ENCODE measurements around the gene LCN12. TPM values are rescaled to one million over a fixed set of nuclear protein-coding genes. Genes with fewer than 3 reads are reported as not detected.
A peak's percentile ranks its signal among the peaks of the same experiment; 100 is the strongest.

The LCN12 gene
- total and polyA plus RNA-seq, 3 experiments from 2014 or later: 0.85 to 1.3 TPM; not detected in 1

DNA sequence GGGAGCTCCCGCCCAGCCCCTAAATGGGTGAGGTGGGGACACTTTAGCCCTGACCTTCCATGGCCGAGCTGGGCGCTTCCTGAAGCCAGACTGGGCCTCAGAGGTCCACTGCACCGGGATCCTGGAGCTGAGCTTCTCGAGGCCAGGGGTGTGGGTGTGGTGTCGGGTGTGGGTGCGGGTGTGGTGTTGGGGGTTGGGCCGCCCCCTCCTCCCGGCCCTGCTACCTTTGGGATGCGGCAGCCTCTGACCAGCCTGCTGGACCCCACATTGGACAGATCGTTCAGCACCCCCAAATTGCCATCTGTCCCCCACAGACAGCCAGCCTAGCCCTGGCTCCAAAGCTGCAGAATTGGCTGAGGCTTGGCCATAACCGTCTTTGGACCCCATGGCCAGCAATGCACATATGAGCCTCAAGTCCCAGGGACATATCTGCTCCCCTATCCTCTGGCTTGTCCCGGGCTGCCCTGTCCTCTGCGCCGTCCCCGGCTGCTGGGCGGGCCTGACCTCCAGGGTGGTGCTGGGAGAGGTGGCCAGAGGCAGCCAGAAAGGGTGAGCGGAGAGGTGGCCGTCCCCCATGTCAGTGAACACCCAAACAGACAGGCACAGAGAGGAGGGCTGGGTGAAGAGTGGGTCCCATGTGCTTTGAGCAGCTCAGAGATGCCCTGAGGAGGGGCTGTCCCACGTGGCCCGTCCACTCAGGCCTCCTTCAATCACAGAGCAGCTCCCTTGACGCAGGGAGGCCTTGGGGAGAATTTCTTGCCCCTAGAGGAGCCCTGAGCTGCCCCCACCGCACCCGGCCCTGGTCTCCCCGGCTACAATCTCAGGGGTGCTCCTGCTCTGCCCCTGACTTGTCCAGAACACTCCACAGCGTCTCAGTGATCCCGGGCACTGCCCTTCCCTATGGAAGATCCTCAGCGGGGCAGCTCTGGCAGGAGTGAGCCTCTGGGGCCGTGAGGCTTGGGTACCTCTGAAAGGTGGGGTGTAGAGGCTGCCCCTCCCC is 21.8 kb downstream of the LCN12 start:
- H3K36me3 ChIP-seq (ENCODE audit: insufficient read depth, low read length): no peaks in the 10 kb centered on the region
- Mint-ChIP-seq H3K9me3 (no peaks in the 10 kb centered on the region), H3K36me3 (no peaks in the 10 kb centered on the region), H3K4me3 (peak overlapping the region in 1 of 7 donors; percentile 85), H3K27ac (peak overlapping the region in 2 of 8 donors; percentile 15 to 65), H3K4me1 (peaks cover 21 to 48% (median 22%) of the 10 kb centered on the region in 3 donors), H3K27me3 (peaks cover 0 to 1% of the 10 kb centered on the region in 2 donors)
- no peak overlapping the region for H3K27ac ChIP-seq (ENCODE audit: low read depth, low read length)
- no peaks in the 10 kb centered on the region for H3K9me3 ChIP-seq (ENCODE audit: low read length)
- H3K4me3 ChIP-seq (ENCODE audit: low read length): no peak overlapping the region
- H3K4me1 ChIP-seq (ENCODE audit: insufficient read depth, low read length): peaks cover 26% of the 10 kb centered on the region
- no peaks in the 10 kb centered on the region for H3K27me3 ChIP-seq (ENCODE audit: insufficient read depth, low read length, poor library complexity, severe bottlenecking)
- CTCF ChIA-PET: interaction anchor here (1.6 to 4.6 kb wide), 8 partner anchors 11 to 61 kb away, joined by 5 to 30 read pairs (median 15); partner anchors contain the start of genes CLIC3 and PAXX
- DNase-seq: no peak
- POLR2A ChIA-PET: interaction anchor here (1.8 to 3.0 kb wide), 6 partner anchors 8 to 56 kb away, joined by 5 to 11 read pairs (median 6); partner anchors contain the start of gene PAXX

GRCh38 chr9:136974817-136975535 is 22.9 kb downstream of the LCN12 start:
- Mint-ChIP-seq H3K4me1 (peaks cover 21 to 46% (median 24%) of the 10 kb centered on the region in 3 donors), H3K9me3 (no peaks in the 10 kb centered on the region), H3K27ac (peak overlapping the region; percentile 26 to 85 (median 70)), H3K27me3 (peaks cover 0 to 1% of the 10 kb centered on the region in 2 donors), H3K4me3 (peak overlapping the region; percentile 63 to 85 (median 70)), H3K36me3 (no peaks in the 10 kb centered on the region)
- no peaks in the 10 kb centered on the region for H3K36me3 ChIP-seq (ENCODE audit: insufficient read depth, low read length)
- peak overlapping the region; percentile 43 for H3K4me3 ChIP-seq (ENCODE audit: low read length)
- H3K4me1 ChIP-seq (ENCODE audit: insufficient read depth, low read length): peaks cover 26% of the 10 kb centered on the region
- H3K9me3 ChIP-seq (ENCODE audit: low read length): no peaks in the 10 kb centered on the region
- ChIA-PET POLR2A (interaction anchor here (0.7 to 3.0 kb wide), 9 partner anchors 9 to 155 kb away, joined by 3 to 11 read pairs (median 6); partner anchors contain the start of genes CLIC3 and PAXX), CTCF (interaction anchor here (0.9 to 4.6 kb wide), 15 partner anchors 10 to 182 kb away, joined by 3 to 30 read pairs (median 8); partner anchors contain the start of genes AJM1, C8G, CLIC3 and FUT7)
- no peaks in the 10 kb centered on the region for H3K27me3 ChIP-seq (ENCODE audit: insufficient read depth, low read length, poor library complexity, severe bottlenecking)
- H3K27ac ChIP-seq (ENCODE audit: low read depth, low read length): no peak overlapping the region
- DNase-seq: no peak

DNA sequence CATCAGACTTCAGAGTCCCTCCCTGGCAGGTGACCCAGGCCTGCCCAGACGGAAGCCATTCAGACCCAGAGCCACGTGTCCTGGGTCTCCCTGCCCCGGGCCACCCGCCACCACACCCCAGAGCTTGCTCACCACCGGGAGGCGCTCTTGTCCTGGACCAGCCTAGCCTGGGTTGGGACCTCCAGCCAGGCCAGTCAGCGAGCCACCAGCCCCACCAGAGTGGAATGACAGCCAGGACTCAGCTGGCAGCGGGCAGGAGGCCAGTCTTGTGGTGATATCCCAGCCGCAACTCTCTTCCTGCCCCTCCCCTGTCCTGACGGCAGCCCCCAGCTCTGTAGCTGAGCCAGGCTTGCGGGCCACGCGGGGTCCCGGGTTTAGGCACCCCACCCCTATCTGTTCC is 23.6 kb downstream of the LCN12 start:
- peak overlapping the region in 7 of 8 donors; percentile 48 to 85 (median 76) for H3K27ac Mint-ChIP-seq
- H3K27me3 Mint-ChIP-seq: peaks cover 0 to 5% of the 10 kb centered on the region in 2 donors
- no peaks in the 10 kb centered on the region for H3K36me3 ChIP-seq (ENCODE audit: insufficient read depth, low read length)
- peaks cover 21 to 45% (median 24%) of the 10 kb centered on the region in 3 donors for H3K4me1 Mint-ChIP-seq
- peaks cover 26% of the 10 kb centered on the region for H3K4me1 ChIP-seq (ENCODE audit: insufficient read depth, low read length)
- peak overlapping the region; percentile 63 to 85 (median 70) for H3K4me3 Mint-ChIP-seq
- no peak overlapping the region for H3K27ac ChIP-seq (ENCODE audit: low read depth, low read length)
- DNase-seq: peak in 2 of 5 donors; percentile 30 to 63
- CTCF ChIA-PET: interaction anchor here (0.9 to 4.6 kb wide), 18 partner anchors 9 to 183 kb away, joined by 3 to 30 read pairs (median 6); partner anchors contain the start of genes AJM1, C8G, CLIC3 and FBXW5
- H3K36me3 Mint-ChIP-seq: no peaks in the 10 kb centered on the region
- POLR2A ChIA-PET: interaction anchor here (1.0 to 3.0 kb wide), 7 partner anchors 10 to 54 kb away, joined by 3 to 11 read pairs (median 6); partner anchors contain the start of genes CLIC3 and PAXX
- H3K4me3 ChIP-seq (ENCODE audit: low read length): no peak overlapping the region
- H3K9me3 Mint-ChIP-seq: no peaks in the 10 kb centered on the region
- H3K27me3 ChIP-seq (ENCODE audit: insufficient read depth, low read length, poor library complexity, severe bottlenecking): no peaks in the 10 kb centered on the region
- H3K9me3 ChIP-seq (ENCODE audit: low read length): no peaks in the 10 kb centered on the region

DNA sequence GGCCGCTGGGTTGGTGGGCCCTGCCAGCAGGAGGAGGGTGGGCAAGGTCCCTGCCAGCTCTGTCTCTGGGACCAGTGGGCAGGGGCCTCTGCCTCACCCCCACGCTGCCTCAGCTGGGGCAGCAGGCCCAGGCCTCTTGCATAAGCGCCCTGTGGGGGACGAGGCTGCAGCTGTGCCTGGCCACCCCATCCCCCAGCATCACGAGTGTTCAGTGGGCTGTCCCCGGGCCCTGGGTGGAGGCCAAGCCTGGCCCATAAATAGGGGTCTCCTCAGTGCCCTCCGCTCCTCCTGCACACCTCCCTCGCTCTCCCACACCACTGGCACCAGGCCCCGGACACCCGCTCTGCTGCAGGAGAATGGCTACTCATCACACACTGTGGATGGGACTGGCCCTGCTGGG is 25.1 kb downstream of the LCN12 start, which contains the start of gene PTGDS:
TSS of gene PTGDS (plus strand) at position 282 of the 400 bp plus-strand sequence. CDS start at position 357, 75 bp downstream.
- Histone ChIP-seq H3K36me3 (ENCODE audit: insufficient read depth, low read length) (no peaks in the 10 kb centered on the region), H3K9me3 (ENCODE audit: low read length) (no peaks in the 10 kb centered on the region), H3K4me3 (ENCODE audit: low read length) (no peak within 1 kb of the TSS), H3K27me3 (ENCODE audit: insufficient read depth, low read length, poor library complexity, severe bottlenecking) (no peaks in the 10 kb centered on the region), H3K27ac (ENCODE audit: low read depth, low read length) (no peak within 1 kb of the TSS), H3K4me1 (ENCODE audit: insufficient read depth, low read length) (peaks cover 26% of the 10 kb centered on the region)
- Mint-ChIP-seq H3K9me3 (no peaks in the 10 kb centered on the region), H3K4me1 (peaks cover 21 to 47% (median 24%) of the 10 kb centered on the region in 3 donors), H3K4me3 (peak within 1 kb of the TSS; percentile 63 to 85 (median 70)), H3K36me3 (no peaks in the 10 kb centered on the region), H3K27me3 (peaks cover 0 to 5% of the 10 kb centered on the region in 2 donors), H3K27ac (peak within 1 kb of the TSS in 4 of 8 donors; percentile 35 to 56 (median 46))
- no peak for DNase-seq
- POLR2A ChIA-PET: no interaction called here
- CTCF ChIA-PET: interaction anchor here (1.5 to 4.6 kb wide), 4 partner anchors 15 to 53 kb away, joined by 5 to 21 read pairs (median 11); partner anchors contain the start of genes C8G, FBXW5 and PAXX

GRCh38 chr9:136977649-136978072 is 25.6 kb downstream of the LCN12 start:
- no peak for DNase-seq
- Histone ChIP-seq H3K9me3 (ENCODE audit: low read length) (no peaks in the 10 kb centered on the region), H3K4me1 (ENCODE audit: insufficient read depth, low read length) (peaks cover 26% of the 10 kb centered on the region), H3K27me3 (ENCODE audit: insufficient read depth, low read length, poor library complexity, severe bottlenecking) (no peaks in the 10 kb centered on the region), H3K4me3 (ENCODE audit: low read length) (no peak overlapping the region), H3K27ac (ENCODE audit: low read depth, low read length) (no peak overlapping the region), H3K36me3 (ENCODE audit: insufficient read depth, low read length) (no peaks in the 10 kb centered on the region)
- ChIA-PET CTCF (interaction anchor here (1.3 to 2.0 kb wide), 2 partner anchors 27 to 51 kb away, joined by 5 read pairs; no protein-coding TSS in a partner anchor), POLR2A (interaction anchor here (1.0 to 1.6 kb wide), 4 partner anchors 12 to 28 kb away, joined by 3 to 12 read pairs (median 7); partner anchors contain the start of genes CLIC3 and PAXX)
- no peaks in the 10 kb centered on the region for H3K36me3 Mint-ChIP-seq
- H3K27me3 Mint-ChIP-seq: peaks cover 0 to 5% of the 10 kb centered on the region in 2 donors
- H3K27ac Mint-ChIP-seq: no peak overlapping the region
- no peaks in the 10 kb centered on the region for H3K9me3 Mint-ChIP-seq
- peak overlapping the region in 5 of 7 donors; percentile 23 to 61 (median 44) for H3K4me3 Mint-ChIP-seq
- peaks cover 21 to 47% (median 24%) of the 10 kb centered on the region in 3 donors for H3K4me1 Mint-ChIP-seq

DNA sequence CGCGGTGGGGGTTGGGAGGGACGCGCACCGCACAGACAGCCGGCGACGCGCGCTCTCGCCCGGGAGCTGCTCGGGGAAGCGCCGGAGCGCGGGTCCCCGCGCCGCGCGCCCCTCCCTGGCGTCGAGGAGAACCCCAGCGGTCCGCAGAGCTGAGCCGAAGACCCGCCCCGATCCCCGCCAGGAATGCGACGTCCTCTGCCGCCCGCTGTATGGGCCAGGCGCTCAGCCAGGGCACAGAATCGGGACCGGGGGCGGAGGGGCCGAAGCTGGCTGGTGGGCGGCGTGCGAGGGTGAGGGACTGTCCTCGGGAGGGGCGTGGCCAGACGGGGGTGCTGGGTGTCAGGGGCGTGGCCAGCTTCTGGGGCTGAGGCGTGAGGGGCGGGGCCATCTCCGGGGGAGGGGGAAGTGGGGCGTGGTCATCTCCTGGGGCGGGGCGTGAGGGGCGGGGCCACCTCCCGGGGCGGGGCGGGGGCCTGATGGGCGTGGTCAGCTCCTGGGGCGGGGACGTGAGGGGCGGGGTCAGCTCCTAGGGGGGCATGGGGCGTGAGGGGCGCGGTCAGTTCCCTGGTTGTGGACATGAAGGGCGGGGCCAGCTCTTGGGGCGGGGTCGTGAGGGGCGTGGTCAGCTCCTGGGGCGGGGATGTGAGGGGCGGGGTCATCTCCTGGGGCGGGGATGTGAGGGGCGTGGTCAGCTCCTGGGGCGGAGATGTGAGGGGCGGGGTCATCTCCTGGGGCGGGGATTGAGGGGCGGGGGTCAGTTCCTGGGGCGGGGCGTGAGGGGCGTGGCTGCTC is 26.2 kb downstream of the LCN12 start:
- Histone ChIP-seq H3K27me3 (ENCODE audit: insufficient read depth, low read length, poor library complexity, severe bottlenecking) (no peaks in the 10 kb centered on the region), H3K27ac (ENCODE audit: low read depth, low read length) (no peak overlapping the region), H3K9me3 (ENCODE audit: low read length) (no peaks in the 10 kb centered on the region), H3K36me3 (ENCODE audit: insufficient read depth, low read length) (no peaks in the 10 kb centered on the region), H3K4me1 (ENCODE audit: insufficient read depth, low read length) (peaks cover 26% of the 10 kb centered on the region), H3K4me3 (ENCODE audit: low read length) (no peak overlapping the region)
- H3K4me3 Mint-ChIP-seq: peak overlapping the region in 4 of 7 donors; percentile 52 to 66 (median 61)
- H3K4me1 Mint-ChIP-seq: peaks cover 21 to 47% (median 24%) of the 10 kb centered on the region in 3 donors
- no peaks in the 10 kb centered on the region for H3K36me3 Mint-ChIP-seq
- no peaks in the 10 kb centered on the region for H3K9me3 Mint-ChIP-seq
- CTCF ChIA-PET: interaction anchor here (1.3 to 2.0 kb wide), 2 partner anchors 27 to 51 kb away, joined by 5 read pairs; no protein-coding TSS in a partner anchor
- peaks cover 0 to 5% of the 10 kb centered on the region in 2 donors for H3K27me3 Mint-ChIP-seq
- peak; percentile 68 to 85 (median 79) for DNase-seq
- POLR2A ChIA-PET: interaction anchor here (0.7 to 1.6 kb wide), 5 partner anchors 13 to 29 kb away, joined by 3 to 12 read pairs (median 5); partner anchors contain the start of genes CLIC3 and PAXX
- H3K27ac Mint-ChIP-seq: no peak overlapping the region

All from CD8-positive, alpha-beta memory T cell (primary cell).